ENCODE measurements around the gene SPAG16. TPM values are rescaled to one million over a fixed set of nuclear protein-coding genes. Genes with fewer than 3 reads are reported as not detected.
"Not testable (repeated sequence)": the region's sequence is repeated elsewhere in the genome, so short reads cannot be mapped to it uniquely, and the experiment has no call there.

The SPAG16 gene
- polyA plus RNA-seq, 4 donors: 37.2 to 72.6 (median 65.7) TPM

DNA sequence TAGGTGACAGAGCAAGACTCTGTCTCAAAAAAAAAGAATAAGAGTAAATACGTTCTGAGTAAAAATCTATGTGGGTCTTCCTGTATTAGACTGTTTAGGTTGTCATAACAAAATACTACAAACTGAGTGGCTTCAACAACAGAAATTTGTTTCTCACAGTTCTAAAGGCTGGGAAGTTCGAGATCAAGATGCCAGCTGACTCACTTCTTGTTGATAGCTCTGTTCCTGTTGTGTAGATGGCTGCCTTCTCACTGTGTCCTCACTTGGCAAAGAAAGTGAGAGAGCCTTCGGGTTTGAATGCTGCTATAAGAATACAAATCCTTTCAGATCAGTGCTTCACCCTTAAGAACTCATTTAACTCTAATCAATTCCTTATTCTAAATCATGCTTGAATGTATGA lies 696.6 kb downstream of the SPAG16 start:
- DNase-seq (ENCODE audit: low read depth in 4 of 4, low spot score in 3 of 4): no peak

DNA sequence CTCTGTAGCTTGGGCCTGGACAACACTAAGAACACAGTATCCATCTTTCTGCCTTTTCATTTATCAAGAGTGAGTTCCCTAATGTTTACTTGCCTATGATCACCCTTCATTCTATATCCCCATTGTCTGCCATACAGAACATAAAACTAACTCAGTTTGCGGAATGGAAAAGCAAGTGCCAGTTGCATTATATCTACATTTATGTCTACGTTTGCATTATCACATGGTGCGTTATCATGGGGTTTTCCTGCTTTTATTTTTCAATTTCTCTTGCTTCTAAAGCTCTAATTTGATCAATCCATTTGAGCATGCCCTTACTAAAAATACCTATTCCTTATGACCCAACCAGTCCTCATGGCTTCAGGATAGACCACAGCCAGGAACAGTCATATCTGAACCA lies 704.9 kb downstream of the SPAG16 start:
- no peak for DNase-seq (ENCODE audit: low read depth in 4 of 4, low spot score in 3 of 4)

DNA sequence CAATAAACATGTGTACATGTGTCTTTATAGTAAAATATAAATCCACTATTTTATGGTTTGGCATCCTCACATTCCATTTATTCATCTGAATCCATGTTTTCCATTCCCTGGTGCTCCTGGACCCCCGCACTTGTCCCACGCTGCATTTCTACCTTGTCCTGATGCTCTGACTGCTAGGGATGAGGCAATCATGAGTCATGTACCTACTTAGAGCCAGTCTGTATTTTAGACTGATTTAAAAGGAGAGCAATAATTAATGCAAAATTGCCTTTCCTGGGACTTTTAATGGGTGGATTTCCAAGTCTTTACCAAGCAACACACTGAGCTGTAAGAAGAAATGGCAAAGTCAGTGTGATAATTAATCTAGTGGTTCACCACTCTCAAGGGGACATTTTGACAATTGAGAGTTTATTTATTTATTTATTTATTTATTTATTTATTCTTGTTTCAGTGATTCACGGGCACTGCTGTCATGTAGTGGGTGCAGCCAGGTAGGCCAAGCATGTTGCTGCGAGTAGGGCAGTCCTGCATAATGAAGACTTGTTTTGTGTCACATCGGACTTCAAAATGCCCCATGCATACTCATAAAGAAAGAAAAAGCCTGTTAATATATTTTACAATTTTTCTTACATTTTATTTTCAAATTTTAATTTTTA lies 707.3 kb downstream of the SPAG16 start:
- no peak for DNase-seq (ENCODE audit: low read depth in 4 of 4, low spot score in 3 of 4)

DNA sequence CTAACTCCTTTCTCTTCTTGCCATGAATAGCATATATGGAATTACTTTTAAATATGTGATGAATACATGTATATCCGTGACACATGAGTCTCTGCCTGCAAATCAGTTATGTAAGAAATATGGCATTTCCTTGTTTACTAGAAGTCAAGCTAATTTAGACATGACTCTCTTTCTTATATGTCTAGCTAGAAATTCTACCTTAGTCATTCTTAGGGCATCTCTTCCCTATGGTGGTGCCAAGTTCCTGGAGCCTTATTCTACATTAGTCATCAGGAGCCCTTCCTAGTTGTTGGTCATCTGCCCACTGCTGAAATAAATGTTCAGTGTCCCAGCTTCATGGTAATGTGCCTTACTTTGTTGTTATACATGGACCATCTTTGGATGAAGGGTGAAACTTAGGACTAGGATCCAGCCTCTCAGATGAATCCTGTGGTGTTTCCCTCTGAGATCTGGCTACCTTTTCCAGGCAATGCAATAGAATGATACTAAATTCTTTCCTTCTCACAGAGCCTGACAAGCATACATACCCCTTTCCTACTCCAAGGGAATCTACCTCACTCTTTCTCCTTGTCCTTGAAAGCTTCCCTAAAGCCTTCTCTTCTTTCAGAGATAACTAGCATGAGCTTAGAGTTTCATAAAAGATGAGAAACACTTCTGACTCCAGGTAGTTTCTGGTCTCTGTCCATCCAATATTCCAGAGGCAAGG lies 711.3 kb downstream of the SPAG16 start:
- DNase-seq (ENCODE audit: low read depth in 4 of 4, low spot score in 3 of 4): no peak

DNA sequence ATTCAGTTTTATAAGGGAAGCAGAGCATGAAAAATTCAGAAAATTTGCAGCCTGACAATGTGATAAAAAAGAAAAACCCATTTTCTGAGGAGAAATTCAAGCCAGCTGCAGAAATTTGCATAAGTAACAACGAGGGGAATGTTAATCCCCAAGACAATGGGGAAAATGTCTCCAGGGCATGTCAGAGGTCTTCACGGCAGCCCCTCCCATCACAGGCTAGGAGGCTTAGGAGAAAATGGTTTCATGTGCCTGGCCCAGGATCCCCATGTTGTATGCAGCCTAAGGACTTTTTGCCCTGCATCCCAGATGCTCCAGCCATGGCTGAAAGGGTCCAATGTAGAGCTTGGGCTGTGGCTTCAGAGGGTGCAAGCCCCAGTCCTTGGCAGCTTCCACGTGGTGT lies 714.7 kb downstream of the SPAG16 start:
- DNase-seq (ENCODE audit: low read depth in 4 of 4, low spot score in 3 of 4): not testable (repeated sequence)

DNA sequence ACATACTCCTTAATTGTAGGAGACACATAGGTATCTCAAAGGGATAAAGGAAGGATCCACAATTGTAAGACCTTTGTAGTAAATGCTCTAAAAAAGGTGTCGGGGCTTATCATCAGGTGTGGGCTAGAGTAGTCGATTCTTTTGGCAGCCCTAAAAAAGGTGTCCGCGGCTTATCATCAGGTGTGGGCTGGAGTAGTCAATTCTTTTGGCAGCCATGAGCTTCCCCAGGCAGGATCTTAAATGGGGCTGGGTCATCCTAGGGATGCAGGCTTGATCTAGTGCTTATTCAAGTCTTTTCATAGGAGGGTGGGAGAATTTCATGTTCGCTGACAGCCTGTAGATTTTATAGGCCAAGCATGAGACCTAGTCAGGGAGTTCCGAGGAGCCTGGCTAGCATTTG lies 720.2 kb downstream of the SPAG16 start:
- DNase-seq (ENCODE audit: low read depth in 4 of 4, low spot score in 3 of 4): no peak

DNA sequence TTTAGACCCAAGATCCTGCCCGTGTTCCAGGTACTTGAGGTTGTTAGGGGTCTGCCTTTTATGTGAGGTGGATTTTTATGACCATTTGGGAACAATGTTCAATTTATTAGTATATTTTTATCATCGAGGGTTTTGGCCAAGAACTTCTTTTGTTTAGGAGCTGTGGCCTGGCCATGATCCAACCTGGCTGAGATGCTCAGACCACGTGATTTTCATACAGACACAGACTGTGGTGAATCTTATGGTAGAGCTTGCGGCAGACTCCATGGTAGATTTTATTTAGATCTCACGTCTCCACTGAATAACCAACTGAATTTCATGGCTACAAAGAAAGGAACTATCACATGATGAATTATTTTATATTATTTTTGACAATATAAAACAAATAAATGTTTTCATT lies 721.1 kb downstream of the SPAG16 start:
- DNase-seq (ENCODE audit: low read depth in 4 of 4, low spot score in 3 of 4): no peak

DNA sequence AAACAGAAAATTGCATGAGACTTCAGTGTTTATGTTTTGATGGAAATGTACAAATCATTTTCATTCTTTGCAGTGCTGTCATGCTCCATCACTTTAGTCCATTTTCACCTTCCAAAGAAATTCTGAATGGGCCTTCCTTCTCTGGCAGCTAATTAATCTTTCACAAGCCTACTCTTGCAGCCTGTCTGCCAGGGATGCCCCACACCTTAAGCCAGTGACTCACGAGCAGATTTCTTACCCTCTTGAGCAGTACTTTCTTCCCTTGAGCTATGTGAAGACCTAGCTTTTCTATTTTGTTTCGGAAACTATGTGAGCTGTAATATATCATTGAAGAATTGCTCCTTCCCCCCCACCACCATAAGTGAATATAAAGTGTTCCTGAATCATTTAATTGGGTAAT lies 722.3 kb downstream of the SPAG16 start:
- no peak for DNase-seq (ENCODE audit: low read depth in 4 of 4, low spot score in 3 of 4)

DNA sequence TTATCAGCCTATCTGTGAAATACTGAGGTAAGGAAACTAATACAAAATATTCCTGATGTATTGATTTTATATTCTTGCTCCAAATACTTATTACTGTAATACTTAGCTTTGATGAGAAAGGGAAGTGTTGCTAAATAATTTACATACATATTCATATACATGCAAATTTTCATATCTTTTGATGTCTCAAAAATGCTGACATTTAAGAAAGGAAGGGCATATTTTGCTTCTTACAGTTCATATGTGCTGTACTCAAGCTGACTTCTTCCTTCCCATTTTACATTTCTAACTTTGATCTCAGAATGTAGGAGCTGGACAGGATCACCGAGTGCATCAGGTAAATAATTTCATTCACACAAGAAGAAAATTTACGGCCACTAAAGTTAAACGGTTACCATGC lies 727.4 kb downstream of the SPAG16 start:
- no peak for DNase-seq (ENCODE audit: low read depth in 4 of 4, low spot score in 3 of 4)

DNA sequence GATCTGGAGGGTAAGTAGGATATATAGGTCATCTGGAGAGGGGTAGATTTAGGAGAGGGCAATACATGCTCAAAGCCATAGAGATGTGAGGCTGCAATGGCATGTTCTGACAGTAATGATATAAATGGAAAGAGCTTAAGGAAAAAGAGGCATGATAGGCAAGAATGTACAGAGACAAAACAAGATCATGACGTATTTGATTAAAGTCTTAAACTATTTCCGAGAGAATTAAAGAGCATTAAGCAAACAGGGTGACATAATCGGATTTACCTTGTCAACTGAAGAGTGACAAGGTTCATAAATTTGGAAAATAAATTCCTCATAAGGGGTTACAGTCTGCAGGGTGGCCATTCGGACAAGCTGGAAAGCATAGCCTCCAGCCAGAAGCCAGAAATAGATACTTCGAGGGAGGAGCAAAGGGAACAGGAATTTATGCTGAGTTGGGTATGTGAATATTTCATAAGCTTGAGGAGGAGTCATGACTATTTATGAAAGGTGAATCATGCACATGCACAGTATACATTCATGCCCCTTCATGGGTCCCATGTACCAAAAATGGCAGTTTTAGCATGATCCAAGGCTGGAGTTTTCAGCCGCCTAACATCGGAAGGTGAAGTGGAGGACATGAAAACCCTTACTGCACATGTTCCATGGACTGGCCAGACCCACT lies 730.4 kb downstream of the SPAG16 start:
- DNase-seq (ENCODE audit: low read depth in 4 of 4, low spot score in 3 of 4): no peak

DNA sequence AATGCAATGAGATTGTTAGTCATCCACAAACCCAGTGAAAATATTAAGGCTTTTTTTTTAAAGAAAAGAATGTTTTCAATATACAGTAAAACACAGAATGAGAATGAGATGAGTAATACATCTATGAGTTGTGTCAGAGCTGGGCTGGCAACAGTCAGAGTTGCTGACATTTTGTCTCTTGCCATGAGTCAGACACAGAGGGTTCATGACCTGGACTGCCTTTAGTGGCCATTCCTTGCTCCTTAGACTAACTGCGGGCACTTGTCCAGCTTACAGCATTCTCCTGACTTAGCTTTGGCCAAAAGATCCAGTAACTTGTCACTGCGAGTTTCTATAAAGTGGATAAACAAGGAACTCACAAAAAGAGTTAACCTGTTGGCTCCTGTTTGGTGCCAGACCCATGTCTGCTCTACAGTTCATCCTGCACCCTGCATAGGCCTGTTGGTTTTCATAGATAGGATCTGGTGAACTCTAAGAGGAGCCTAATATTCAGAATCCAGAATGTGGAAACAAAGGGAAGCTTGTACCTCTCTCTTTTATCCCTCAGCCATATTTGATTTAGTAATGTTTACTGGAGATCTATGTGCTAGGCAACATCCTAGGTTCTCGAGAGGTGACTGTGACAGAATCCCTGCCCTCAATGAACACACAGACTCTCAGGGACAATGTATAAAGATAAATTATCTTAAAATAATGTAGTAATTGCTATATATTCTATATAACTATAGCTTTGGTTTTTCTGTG lies 735.1 kb downstream of the SPAG16 start:
- no peak for DNase-seq (ENCODE audit: low read depth in 4 of 4, low spot score in 3 of 4)

DNA sequence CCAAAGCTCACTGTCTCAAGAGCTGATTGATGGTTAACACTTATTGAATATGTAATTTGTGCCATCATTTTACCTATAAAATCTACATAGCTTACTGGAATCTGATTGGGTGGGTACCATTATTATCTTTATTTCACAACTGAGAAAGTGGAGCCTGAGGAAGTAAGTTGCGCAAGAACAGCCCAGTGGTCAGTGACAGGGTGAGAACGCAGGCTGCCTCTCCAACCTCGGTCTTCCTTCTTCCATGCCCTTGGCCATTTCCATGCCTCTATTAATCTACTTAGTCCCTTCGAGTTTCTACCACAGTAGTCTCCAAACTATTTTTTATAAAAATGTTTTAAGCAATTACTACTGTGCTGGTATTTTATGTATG lies 735.7 kb downstream of the SPAG16 start:
- no peak for DNase-seq (ENCODE audit: low read depth in 4 of 4, low spot score in 3 of 4)

DNA sequence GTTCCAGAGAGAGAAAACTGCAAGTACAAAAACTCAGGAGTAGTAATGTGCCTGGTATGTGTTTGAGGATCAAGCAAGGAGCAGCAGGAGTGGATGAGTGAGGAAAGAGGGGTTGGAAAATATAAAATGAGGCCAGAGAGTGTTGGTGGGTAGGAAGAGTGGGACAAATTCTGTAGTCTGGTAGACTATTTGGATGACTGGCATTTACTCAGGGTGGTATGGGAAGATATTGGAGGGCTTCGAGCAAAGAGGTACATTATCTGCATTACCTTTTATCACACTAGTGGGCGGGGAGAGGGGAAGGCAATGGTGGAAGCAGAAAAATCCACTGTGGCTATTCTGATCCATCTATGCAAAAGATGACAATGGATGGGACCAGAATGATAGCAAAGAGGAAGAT lies 744.9 kb downstream of the SPAG16 start:
- no peak for DNase-seq (ENCODE audit: low read depth in 4 of 4, low spot score in 3 of 4)

DNA sequence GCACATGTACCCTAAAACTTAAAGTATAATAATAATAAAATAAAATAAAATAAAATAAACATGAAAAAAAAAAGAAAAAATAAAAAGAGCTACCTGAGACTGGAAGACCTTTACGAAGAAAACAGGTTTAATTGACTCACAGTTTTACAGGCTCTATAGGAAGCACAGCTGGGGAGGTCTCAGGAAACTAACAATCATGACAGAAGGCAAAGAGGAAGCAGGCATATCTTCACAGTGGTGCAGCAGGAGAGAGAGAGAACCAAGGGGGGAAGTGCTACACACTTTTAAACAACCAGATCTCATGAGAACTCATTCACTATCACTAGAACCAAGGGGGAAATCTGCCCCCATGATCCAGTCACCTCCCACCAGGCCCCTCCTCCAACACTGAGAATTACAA lies 747.3 kb downstream of the SPAG16 start:
- no peak for DNase-seq (ENCODE audit: low read depth in 4 of 4, low spot score in 3 of 4)

DNA sequence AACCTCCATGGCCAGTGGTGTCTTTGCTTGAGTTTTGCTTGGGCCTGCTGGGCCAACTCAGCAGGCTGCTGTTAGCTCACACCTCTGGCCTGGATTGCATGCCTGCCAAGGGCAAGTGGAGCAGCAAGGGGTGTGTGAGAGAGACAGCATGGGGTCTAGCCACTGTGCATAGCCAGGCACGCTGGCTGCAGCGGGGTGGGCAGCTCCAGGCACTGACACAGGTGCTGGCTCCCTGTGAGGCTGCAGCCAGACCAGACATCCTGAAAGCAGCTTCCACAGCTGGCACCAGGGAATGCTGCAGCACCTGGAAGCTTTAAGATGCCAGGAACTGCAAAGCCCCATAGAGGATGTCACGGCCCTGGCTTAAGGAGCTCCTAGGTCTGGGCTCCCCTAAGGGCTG lies 750.2 kb downstream of the SPAG16 start:
- no peak for DNase-seq (ENCODE audit: low read depth in 4 of 4, low spot score in 3 of 4)

DNA sequence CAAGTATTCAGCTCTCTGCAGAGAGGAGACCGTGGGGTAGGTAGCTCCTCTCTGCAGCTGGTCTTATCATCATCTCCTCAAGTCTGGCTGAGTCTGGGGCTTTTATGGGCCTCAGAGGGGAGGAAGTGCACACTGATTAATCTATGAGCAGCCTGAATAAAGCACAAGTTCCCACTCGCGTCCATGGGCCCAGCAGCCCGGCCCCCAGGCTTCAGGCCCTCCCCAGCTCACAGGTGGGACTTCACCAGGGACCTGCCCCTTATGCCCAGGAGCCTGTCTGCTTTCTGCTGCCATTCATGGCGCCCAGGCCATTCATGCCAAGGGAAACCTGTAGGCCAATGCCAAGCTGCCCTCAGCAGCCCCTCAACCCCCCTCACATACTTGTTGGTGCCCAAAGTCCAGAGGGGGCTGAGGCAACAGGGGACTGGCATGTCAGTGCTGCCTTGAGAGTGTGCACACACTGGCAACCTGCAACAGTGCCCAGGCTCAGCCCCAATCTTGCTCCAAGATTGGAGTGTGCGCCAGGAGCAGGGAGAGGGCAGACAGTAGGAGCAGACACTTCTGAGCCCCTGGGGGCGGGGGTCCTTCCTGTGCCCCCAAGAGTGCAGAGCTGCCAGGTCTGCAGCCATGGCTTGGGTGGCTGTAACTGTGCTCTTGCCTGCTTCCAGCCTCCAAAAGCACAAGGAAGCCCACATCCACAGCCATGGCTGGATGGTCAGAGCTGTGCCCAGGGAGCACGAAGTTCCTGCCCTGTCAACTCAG lies 751.0 kb downstream of the SPAG16 start:
- DNase-seq (ENCODE audit: low read depth in 4 of 4, low spot score in 3 of 4): no peak

DNA sequence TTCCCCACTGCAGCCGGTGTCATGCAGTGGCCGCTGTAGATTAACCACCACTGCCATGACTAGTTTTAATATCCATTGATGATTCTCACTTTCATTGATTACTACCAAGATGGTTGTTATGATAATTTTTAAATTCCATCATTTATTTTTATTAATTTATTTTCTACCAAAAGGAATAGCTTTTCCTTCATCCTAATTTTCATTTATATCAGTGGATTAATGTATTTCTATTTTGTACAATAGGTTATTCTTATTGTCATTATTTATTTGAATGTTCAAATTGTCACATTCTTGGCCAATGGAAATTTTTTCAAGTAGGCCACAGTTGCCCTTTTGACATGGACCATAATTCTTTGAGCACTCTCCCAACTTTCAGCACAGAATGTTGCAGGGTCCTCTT lies 751.7 kb downstream of the SPAG16 start:
- no peak for DNase-seq (ENCODE audit: low read depth in 4 of 4, low spot score in 3 of 4)

DNA sequence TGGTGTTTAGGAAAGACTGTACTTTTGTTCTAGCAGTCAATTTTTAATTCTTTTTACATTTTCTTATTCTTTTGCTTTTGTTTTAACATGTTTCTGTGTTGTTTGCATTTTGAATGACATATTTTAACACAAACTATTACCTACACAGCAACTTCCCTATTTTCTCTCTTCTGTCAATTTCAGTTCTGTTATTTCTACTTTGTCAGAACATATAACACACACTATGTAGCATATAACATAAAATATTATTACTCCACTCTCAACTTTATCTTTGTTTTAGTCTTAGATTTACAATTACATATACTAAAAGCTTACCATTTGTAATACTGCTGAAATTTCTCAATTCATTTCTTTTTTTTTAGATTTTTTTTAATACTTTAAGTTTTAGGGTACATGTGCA lies 753.9 kb downstream of the SPAG16 start:
- no peak for DNase-seq (ENCODE audit: low read depth in 4 of 4, low spot score in 3 of 4)

DNA sequence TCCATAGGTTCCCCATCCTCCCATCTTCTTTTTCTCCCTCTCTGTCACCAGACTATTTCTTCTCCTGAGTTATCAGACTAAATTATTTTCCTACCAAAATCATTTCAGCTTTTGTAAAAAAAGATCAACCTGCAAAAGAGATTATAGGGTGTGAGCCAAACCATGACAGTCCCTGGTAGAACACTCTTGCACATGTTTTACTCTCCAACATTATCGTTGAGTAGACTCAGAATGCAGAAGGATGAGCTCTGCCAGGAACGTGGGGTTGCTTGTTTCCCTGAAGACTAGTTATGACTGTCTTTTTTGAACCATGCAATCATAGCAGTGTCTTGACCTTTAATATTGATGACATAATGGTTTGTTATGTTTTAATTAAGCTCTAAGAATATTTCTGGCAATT lies 766.5 kb downstream of the SPAG16 start:
- no peak for DNase-seq (ENCODE audit: low read depth in 4 of 4, low spot score in 3 of 4)

DNA sequence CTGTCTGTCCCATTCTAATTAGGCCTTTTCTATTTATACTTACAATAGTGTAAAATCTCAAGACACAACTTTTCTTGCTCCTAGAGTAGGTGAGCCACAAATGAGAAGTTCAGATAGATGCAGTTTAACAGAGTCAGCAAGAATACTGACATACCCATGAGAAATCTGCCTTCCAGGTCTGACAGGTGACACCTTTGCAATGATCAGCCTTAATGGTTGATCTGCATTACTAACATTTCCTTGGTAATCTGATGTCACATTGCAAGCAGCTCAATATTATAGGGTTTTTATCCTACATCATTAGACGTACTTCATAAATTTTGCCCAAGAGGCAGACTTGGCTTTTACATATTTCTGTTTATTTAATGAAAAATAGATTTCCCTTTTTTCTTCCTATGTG lies 767.3 kb downstream of the SPAG16 start:
- no peak for DNase-seq (ENCODE audit: low read depth in 4 of 4, low spot score in 3 of 4)

DNA sequence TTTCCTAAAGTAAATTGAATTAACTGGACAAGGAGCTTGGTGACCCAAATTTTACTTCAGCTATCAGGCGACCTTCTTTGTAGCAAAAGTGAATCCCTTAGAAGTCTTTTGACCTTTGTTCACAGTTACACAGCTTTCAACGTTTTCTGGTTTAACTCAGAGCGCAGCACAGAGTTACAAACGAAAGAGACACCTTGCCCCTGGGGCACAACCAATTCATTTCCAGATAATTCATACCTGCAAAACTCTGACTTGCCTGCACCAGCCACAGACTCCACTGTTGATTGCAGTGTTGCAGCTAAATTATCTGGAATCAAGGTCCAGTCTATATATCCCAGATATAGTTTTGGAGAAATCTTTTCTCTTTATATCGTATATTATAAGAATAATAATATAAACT lies 768.0 kb downstream of the SPAG16 start:
- no peak for DNase-seq (ENCODE audit: low read depth in 4 of 4, low spot score in 3 of 4)
